ENCODE data around the gene MCF2L. TPM values are rescaled to one million over a fixed set of nuclear protein-coding genes. Genes with fewer than 3 reads are reported as not detected.
A peak's percentile ranks its signal among the peaks of the same experiment; 100 is the strongest.

Gene MCF2L
- total and polyA plus RNA-seq, 7 experiments from 2014 or later, result 0.51 to 32.6 (median 19.7) TPM

- Histone ChIP-seq H3K27me3 (ENCODE audit: control insufficient read depth in 2 of 2, insufficient read depth in 2 of 2, low read length in 2 of 2) (no peaks in the 10 kb centered on the region), H3K4me1 (ENCODE audit: control insufficient read depth in 2 of 2, insufficient read depth in 2 of 2, low read length in 2 of 2) (no peaks in the 10 kb centered on the region), H3K9me3 (ENCODE audit: control insufficient read depth in 2 of 3, low read length in 3 of 3) (no peaks in the 10 kb centered on the region), H3K36me3 (ENCODE audit: control insufficient read depth in 2 of 3, insufficient read depth in 3 of 3, low read length in 3 of 3) (no peaks in the 10 kb centered on the region), H3K27ac (ENCODE audit: low read depth, low read length) (no peak overlapping the region), H3K4me3 (ENCODE audit: low read length) (no peak overlapping the region)
- peak overlapping the region in 1 of 9 donors; percentile 53 for H3K27ac Mint-ChIP-seq
- H3K36me3 Mint-ChIP-seq, result no peaks in the 10 kb centered on the region
- DNase-seq (no peak), ATAC-seq (no peak)
- no peaks in the 10 kb centered on the region for H3K4me1 Mint-ChIP-seq
- ChIA-PET POLR2A (no interaction called here), CTCF (no interaction called here)
- intact Hi-C loops (cut with micrococcal nuclease), result no loop called here
- H3K9me3 Mint-ChIP-seq, result peaks cover 0 to 3% (median 0%) of the 10 kb centered on the region in 11 donors
- H3K27me3 Mint-ChIP-seq, result peaks cover 0 to 24% (median 4%) of the 10 kb centered on the region in 5 donors
- H3K4me3 Mint-ChIP-seq, result no peak overlapping the region
Observed at GRCh38 chr13:113138792-113139551, 170.0 kb downstream of the MCF2L start.

GRCh38 chr13:113139577-113139976 lies 170.6 kb downstream of the MCF2L start:
- peaks cover 0 to 1% (median 0%) of the 10 kb centered on the region in 11 donors for H3K9me3 Mint-ChIP-seq
- Histone ChIP-seq H3K27ac (ENCODE audit: low read depth, low read length) (no peak overlapping the region), H3K9me3 (ENCODE audit: control insufficient read depth in 2 of 3, low read length in 3 of 3) (no peaks in the 10 kb centered on the region), H3K27me3 (ENCODE audit: control insufficient read depth in 2 of 2, insufficient read depth in 2 of 2, low read length in 2 of 2) (no peaks in the 10 kb centered on the region), H3K4me1 (ENCODE audit: control insufficient read depth in 2 of 2, insufficient read depth in 2 of 2, low read length in 2 of 2) (no peaks in the 10 kb centered on the region), H3K4me3 (ENCODE audit: low read length) (no peak overlapping the region), H3K36me3 (ENCODE audit: control insufficient read depth in 2 of 3, insufficient read depth in 3 of 3, low read length in 3 of 3) (no peaks in the 10 kb centered on the region)
- no peak for DNase-seq
- H3K36me3 Mint-ChIP-seq, result no peaks in the 10 kb centered on the region
- intact Hi-C loops (cut with micrococcal nuclease), result no loop called here
- ChIA-PET CTCF (no interaction called here), POLR2A (no interaction called here)
- no peak for ATAC-seq
- H3K4me1 Mint-ChIP-seq, result no peaks in the 10 kb centered on the region
- H3K27me3 Mint-ChIP-seq, result peaks cover 0 to 18% (median 4%) of the 10 kb centered on the region in 5 donors
- no peak overlapping the region for H3K4me3 Mint-ChIP-seq
- H3K27ac Mint-ChIP-seq, result no peak overlapping the region

- intact Hi-C loops (cut with micrococcal nuclease), result no loop called here
- H3K4me3 ChIP-seq (ENCODE audit: low read length), result no peak overlapping the region
- H3K27ac Mint-ChIP-seq, result no peak overlapping the region
- H3K27ac ChIP-seq (ENCODE audit: low read depth, low read length), result no peak overlapping the region
- H3K27me3 ChIP-seq (ENCODE audit: control insufficient read depth in 2 of 2, insufficient read depth in 2 of 2, low read length in 2 of 2), result no peaks in the 10 kb centered on the region
- H3K36me3 Mint-ChIP-seq, result no peaks in the 10 kb centered on the region
- H3K4me1 ChIP-seq (ENCODE audit: control insufficient read depth in 2 of 2, insufficient read depth in 2 of 2, low read length in 2 of 2), result no peaks in the 10 kb centered on the region
- peaks cover 0 to 13% (median 4%) of the 10 kb centered on the region in 5 donors for H3K27me3 Mint-ChIP-seq
- H3K9me3 Mint-ChIP-seq, result peaks cover 0 to 1% (median 0%) of the 10 kb centered on the region in 11 donors
- DNase-seq, result no peak
- H3K4me3 Mint-ChIP-seq, result no peak overlapping the region
- no peaks in the 10 kb centered on the region for H3K4me1 Mint-ChIP-seq
- H3K9me3 ChIP-seq (ENCODE audit: control insufficient read depth in 2 of 3, low read length in 3 of 3), result no peaks in the 10 kb centered on the region
- ChIA-PET POLR2A (no interaction called here), CTCF (no interaction called here)
- H3K36me3 ChIP-seq (ENCODE audit: control insufficient read depth in 2 of 3, insufficient read depth in 3 of 3, low read length in 3 of 3), result no peaks in the 10 kb centered on the region
- no peak for ATAC-seq
Observed at GRCh38 chr13:113140677-113141600, 171.9 kb downstream of the MCF2L start.

- H3K9me3 Mint-ChIP-seq, result no peaks in the 10 kb centered on the region
- ChIA-PET POLR2A (no interaction called here), CTCF (no interaction called here)
- no peaks in the 10 kb centered on the region for H3K27me3 ChIP-seq (ENCODE audit: control insufficient read depth in 2 of 2, insufficient read depth in 2 of 2, low read length in 2 of 2)
- no peak overlapping the region for H3K4me3 ChIP-seq (ENCODE audit: low read length)
- H3K36me3 Mint-ChIP-seq, result no peaks in the 10 kb centered on the region
- H3K27ac ChIP-seq (ENCODE audit: low read depth, low read length), result no peak overlapping the region
- no peaks in the 10 kb centered on the region for H3K4me1 Mint-ChIP-seq
- ATAC-seq (no peak), DNase-seq (no peak)
- no peak overlapping the region for H3K27ac Mint-ChIP-seq
- no peaks in the 10 kb centered on the region for H3K9me3 ChIP-seq (ENCODE audit: control insufficient read depth in 2 of 3, low read length in 3 of 3)
- no peaks in the 10 kb centered on the region for H3K4me1 ChIP-seq (ENCODE audit: control insufficient read depth in 2 of 2, insufficient read depth in 2 of 2, low read length in 2 of 2)
- H3K36me3 ChIP-seq (ENCODE audit: control insufficient read depth in 2 of 3, insufficient read depth in 3 of 3, low read length in 3 of 3), result no peaks in the 10 kb centered on the region
- no peak overlapping the region for H3K4me3 Mint-ChIP-seq
- H3K27me3 Mint-ChIP-seq, result peaks cover 0 to 11% (median 3%) of the 10 kb centered on the region in 5 donors
- intact Hi-C loops (cut with micrococcal nuclease), result no loop called here
Observed at GRCh38 chr13:113141601-113141970, 172.6 kb downstream of the MCF2L start.

DNA sequence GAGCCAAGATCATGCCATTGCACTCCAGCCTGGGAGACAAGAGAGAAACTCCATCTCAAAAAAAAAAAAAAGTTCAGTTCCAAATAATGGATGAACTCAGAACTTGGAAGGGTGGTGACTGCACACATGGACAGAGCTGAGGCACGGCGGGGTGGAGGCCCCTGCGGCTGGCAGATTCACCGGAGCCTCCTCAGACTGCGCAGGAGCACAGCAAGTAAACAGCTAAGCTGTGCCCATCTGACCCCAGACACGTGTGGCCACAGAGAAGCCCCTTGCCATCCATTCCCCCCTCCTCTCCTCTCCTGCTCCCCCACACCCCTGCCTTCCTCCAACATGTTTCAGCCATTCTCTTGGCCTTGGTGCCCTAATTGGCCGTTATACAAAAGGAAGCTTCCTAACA lies 173.9 kb downstream of the MCF2L start:
- no peaks in the 10 kb centered on the region for H3K36me3 Mint-ChIP-seq
- no peaks in the 10 kb centered on the region for H3K27me3 ChIP-seq (ENCODE audit: control insufficient read depth in 2 of 2, insufficient read depth in 2 of 2, low read length in 2 of 2)
- no peak overlapping the region for H3K27ac Mint-ChIP-seq
- CTCF ChIA-PET, result no interaction called here
- no peaks in the 10 kb centered on the region for H3K4me1 ChIP-seq (ENCODE audit: control insufficient read depth in 2 of 2, insufficient read depth in 2 of 2, low read length in 2 of 2)
- H3K4me3 Mint-ChIP-seq, result no peak overlapping the region
- H3K9me3 Mint-ChIP-seq, result no peaks in the 10 kb centered on the region
- intact Hi-C loops (cut with micrococcal nuclease), result no loop called here
- ATAC-seq (no peak), DNase-seq (no peak)
- POLR2A ChIA-PET, result no interaction called here
- no peaks in the 10 kb centered on the region for H3K9me3 ChIP-seq (ENCODE audit: control insufficient read depth in 2 of 3, low read length in 3 of 3)
- no peaks in the 10 kb centered on the region for H3K36me3 ChIP-seq (ENCODE audit: control insufficient read depth in 2 of 3, insufficient read depth in 3 of 3, low read length in 3 of 3)
- H3K4me1 Mint-ChIP-seq, result no peaks in the 10 kb centered on the region
- no peak overlapping the region for H3K27ac ChIP-seq (ENCODE audit: low read depth, low read length)
- H3K27me3 Mint-ChIP-seq, result peaks cover 0 to 5% (median 0%) of the 10 kb centered on the region in 5 donors
- no peak overlapping the region for H3K4me3 ChIP-seq (ENCODE audit: low read length)

- Mint-ChIP-seq H3K27me3 (peaks cover 0 to 3% (median 0%) of the 10 kb centered on the region in 5 donors), H3K27ac (no peak overlapping the region), H3K9me3 (no peaks in the 10 kb centered on the region), H3K4me1 (no peaks in the 10 kb centered on the region), H3K36me3 (no peaks in the 10 kb centered on the region), H3K4me3 (no peak overlapping the region)
- ATAC-seq (no peak), DNase-seq (no peak)
- H3K4me1 ChIP-seq (ENCODE audit: control insufficient read depth in 2 of 2, insufficient read depth in 2 of 2, low read length in 2 of 2), result no peaks in the 10 kb centered on the region
- no peak overlapping the region for H3K27ac ChIP-seq (ENCODE audit: low read depth, low read length)
- ChIA-PET POLR2A (no interaction called here), CTCF (no interaction called here)
- H3K27me3 ChIP-seq (ENCODE audit: control insufficient read depth in 2 of 2, insufficient read depth in 2 of 2, low read length in 2 of 2), result no peaks in the 10 kb centered on the region
- intact Hi-C loops (cut with micrococcal nuclease), result no loop called here
- no peaks in the 10 kb centered on the region for H3K9me3 ChIP-seq (ENCODE audit: control insufficient read depth in 2 of 3, low read length in 3 of 3)
- H3K36me3 ChIP-seq (ENCODE audit: control insufficient read depth in 2 of 3, insufficient read depth in 3 of 3, low read length in 3 of 3), result no peaks in the 10 kb centered on the region
- H3K4me3 ChIP-seq (ENCODE audit: low read length), result no peak overlapping the region
Observed at GRCh38 chr13:113143466-113144254, 174.6 kb downstream of the MCF2L start.

Measured in naive thymus-derived CD4-positive, alpha-beta T cell (primary cell).